ENCODE results near the gene LUC7L3.
"Not testable (repeated sequence)": the region's sequence is repeated elsewhere in the genome, so short reads cannot be mapped to it uniquely, and the experiment has no call there.

The LUC7L3 gene

DNA sequence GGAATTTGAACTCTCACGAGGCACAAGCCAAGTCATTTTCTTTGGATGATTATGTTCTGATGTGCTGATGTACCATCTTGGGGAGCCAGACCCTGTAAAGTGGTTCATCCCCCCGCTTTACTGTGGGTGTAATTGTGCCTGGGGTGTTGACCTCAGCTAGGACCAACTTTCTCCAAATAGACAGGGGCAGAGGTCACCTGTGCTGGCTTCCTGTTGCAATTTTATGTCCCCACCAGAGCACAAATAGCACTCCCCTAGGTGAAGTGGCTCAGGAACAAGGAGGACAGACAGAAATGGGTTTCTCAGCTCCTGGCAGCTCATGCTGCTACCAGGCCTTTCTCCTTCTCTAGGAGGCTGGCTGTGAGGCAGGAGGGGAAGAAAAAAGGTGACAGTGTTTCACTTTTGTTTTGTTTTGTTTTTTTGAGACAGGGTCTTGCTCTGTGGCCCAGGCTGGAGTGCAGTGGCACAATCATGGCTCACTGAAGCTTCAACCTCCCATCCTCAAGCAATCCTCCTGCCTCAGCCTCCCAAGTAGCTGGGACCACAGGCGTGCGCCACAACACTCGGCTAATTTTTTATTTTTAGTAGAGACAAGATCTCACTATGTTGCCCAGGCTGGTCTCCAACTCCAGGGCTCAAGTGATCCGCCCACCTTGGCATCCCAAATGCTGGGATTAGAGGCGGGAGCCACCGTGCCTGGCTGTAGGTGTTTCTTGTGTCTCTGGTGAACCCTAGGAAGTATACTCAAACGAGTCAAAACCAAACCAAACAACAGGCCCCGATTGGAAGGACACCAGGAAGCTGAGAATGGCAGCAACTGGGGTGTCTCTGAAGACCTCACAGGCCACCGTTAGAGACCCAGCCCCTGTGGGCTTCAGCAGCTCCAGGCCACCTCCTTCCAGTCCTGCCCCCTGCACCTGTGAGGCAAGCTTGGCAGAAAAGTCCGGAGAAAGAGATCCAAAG, 83.5 kb downstream of the LUC7L3 start:
- no peaks in the 10 kb centered on the region for H3K36me3 Mint-ChIP-seq (ENCODE audit: low read depth)
- H3K4me1 Mint-ChIP-seq (ENCODE audit: low read depth) = peaks cover 7% of the 10 kb centered on the region

DNA sequence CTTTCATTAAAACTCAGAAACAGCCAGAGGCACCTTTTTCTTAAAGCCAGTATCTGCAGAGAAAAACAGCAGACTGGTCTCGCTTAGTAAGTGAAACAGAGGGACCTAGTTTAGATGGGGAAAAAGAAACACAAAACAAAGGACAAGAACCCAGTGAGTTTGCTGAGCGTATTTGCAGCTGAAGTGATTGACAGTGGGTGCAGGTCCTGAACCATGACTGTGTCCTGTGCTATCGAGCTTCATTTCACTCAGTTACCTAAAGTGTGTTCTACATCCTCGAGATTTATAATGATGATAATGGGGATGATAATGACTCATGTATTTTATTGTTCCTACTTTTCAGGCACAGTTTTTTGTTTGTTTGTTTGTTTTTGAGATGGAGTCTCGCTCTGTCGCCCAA, 84.3 kb downstream of the LUC7L3 start:
- intact Hi-C loops (cut with micrococcal nuclease) = no loop called here
- Mint-ChIP-seq H3K27ac (no peak overlapping the region), H3K4me3 (no peak overlapping the region), H3K27me3 (no peaks in the 10 kb centered on the region), H3K4me1 (ENCODE audit: low read depth) (peaks cover 7% of the 10 kb centered on the region), H3K36me3 (ENCODE audit: low read depth) (no peaks in the 10 kb centered on the region), H3K9me3 (no peaks in the 10 kb centered on the region)

More for the DNA sequence above, 83.5 kb downstream of the LUC7L3 start:
- intact Hi-C loops (cut with micrococcal nuclease) = no loop called here
- Mint-ChIP-seq H3K9me3 (no peaks in the 10 kb centered on the region), H3K4me3 (no peak overlapping the region), H3K27ac (no peak overlapping the region), H3K27me3 (no peaks in the 10 kb centered on the region)

GRCh38 chr17:50804749-50805475, 85.5 kb downstream of the LUC7L3 start:
- intact Hi-C loops (cut with micrococcal nuclease); H3K4me1 Mint-ChIP-seq (ENCODE audit: low read depth); H3K4me3 Mint-ChIP-seq; H3K27ac Mint-ChIP-seq; H3K27me3 Mint-ChIP-seq; H3K9me3 Mint-ChIP-seq; H3K36me3 Mint-ChIP-seq (ENCODE audit: low read depth): not testable (repeated sequence)

- Mint-ChIP-seq H3K9me3 (no peaks in the 10 kb centered on the region), H3K4me3 (no peak overlapping the region), H3K36me3 (ENCODE audit: low read depth) (no peaks in the 10 kb centered on the region), H3K27ac (no peak overlapping the region), H3K4me1 (ENCODE audit: low read depth) (peaks cover 5% of the 10 kb centered on the region), H3K27me3 (no peaks in the 10 kb centered on the region)
- intact Hi-C loops (cut with micrococcal nuclease) = no loop called here
Measured at GRCh38 chr17:50805486-50805885, 86.1 kb downstream of the LUC7L3 start.
